IMR-90 (cell line): ENCODE data around the gene NPBWR2.

Experiments used
- CTCF ChIP-seq: conservative IDR thresholded peaks from 2 replicates; pipeline ENCODE4 v1.5.1; 2012; ENCODE audit warnings: mild to moderate bottlenecking, low read depth, low read length, improper control_type of control experiment
- MXI1 ChIP-seq: IDR thresholded peaks from 2 replicates; pipeline ENCODE4 v1.6.1; 2012; ENCODE audit warnings: low read depth, mild to moderate bottlenecking, low read length, moderate library complexity, borderline replicate concordance
- POLR2A ChIP-seq: IDR thresholded peaks from 2 replicates; pipeline ENCODE4 v1.6.1; 2012; ENCODE audit warnings: mild to moderate bottlenecking, low read depth, low read length
- SMC3 ChIP-seq: fragments of 150-350 bp; IDR thresholded peaks from 2 replicates; pipeline ENCODE4 v1.6.1; 2016; ENCODE audit warnings: low read depth, mild to moderate bottlenecking, antibody characterized with exemption, low read length, moderate library complexity

DNA sequence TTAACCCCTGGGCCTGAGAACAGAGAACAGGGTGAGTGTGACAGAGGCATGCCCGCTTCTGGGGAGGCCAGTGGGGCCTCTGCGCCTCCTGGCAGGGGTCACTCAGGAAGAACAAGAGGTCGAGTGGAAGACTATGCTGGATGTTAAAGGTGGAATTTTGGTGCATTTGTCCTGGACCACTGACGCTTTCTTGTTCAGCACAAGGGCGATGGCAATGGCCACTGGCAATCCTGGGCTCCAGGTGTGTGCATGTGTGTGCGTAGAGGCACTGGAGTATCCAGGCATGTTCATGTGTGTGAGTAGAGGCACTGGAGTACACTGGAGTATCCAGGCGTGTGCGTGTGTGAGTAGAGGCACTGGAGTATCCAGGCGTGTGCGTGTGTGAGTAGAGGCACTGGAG is 23.5 kb upstream of the NPBWR2 start:
- no peak for TF ChIP-seq CTCF
- no peak for TF ChIP-seq POLR2A
- TF ChIP-seq MXI1 = no peak
- no peak for TF ChIP-seq SMC3
